Breast epithelium (tissue), 4 donors: ENCODE data around the gene RAB3A. TPM values are rescaled to one million over a fixed set of nuclear protein-coding genes. Genes with fewer than 3 reads are reported as not detected.

ENCODE experiments used
- DNase-seq, 2 donors: peaks; one replicate each; pipeline ENCODE4 v3.0.0-alpha.2; 2019; ENCODE audit warnings: low spot score in 2 of 2
- H3K27ac ChIP-seq, 2 donors: fragments of 200-600 bp; sonication (generic) in 1 of 2; one replicate each; pipeline ENCODE4 v1.5.1; 2016 to 2019; ENCODE audit warnings: mild to moderate bottlenecking in 1 of 2
- H3K27me3 ChIP-seq, 2 donors: fragments of 200-600 bp; sonication (generic) in 1 of 2; one replicate each; pipeline versions ENCODE4 v1.5.1 to v1.6.0; 2017 to 2019; ENCODE audit warnings: control low read depth in 1 of 2, mild to moderate bottlenecking in 1 of 2
- H3K36me3 ChIP-seq: fragments of 200-600 bp; one replicate; pipeline ENCODE4 v1.5.1; 2019
- H3K4me1 ChIP-seq, 2 donors: fragments of 200-600 bp; sonication (generic); one replicate each; pipeline ENCODE4 v1.5.1; 2016 to 2019; ENCODE audit warnings: control low read depth in 1 of 2
- H3K4me3 ChIP-seq, 3 donors: fragments of 200-600 bp; sonication (generic); 1 replicate in 2 of 3; 2 replicates in 1 of 3; pipeline ENCODE4 v1.5.1; 2016 to 2019; ENCODE audit warnings: mild to moderate bottlenecking in 3 of 3, moderate library complexity in 2 of 3
- H3K9me3 ChIP-seq, 2 donors: fragments of 200-600 bp; sonication (generic) in 1 of 2; one replicate each; pipeline ENCODE4 v1.5.1; 2016 to 2019; ENCODE audit warnings: control low read depth in 1 of 2
- CTCF ChIP-seq, 3 donors: fragments of 450-650 bp; IDR thresholded peaks; one replicate each; pipeline ENCODE4 v1.5.1; 2016 to 2017; ENCODE audit warnings: antibody characterized with exemption in 3 of 3, mild to moderate bottlenecking in 3 of 3, moderate library complexity in 3 of 3
- POLR2A ChIP-seq: fragments of 450-650 bp; IDR thresholded peaks from one replicate; pipeline ENCODE4 v1.6.1; 2016; ENCODE audit warnings: antibody characterized with exemption, mild to moderate bottlenecking, moderate library complexity
- POLR2AphosphoS5 ChIP-seq, 3 donors: sonication (generic); formaldehyde crosslinking; IDR thresholded peaks; one replicate each; pipeline ENCODE4 v1.6.1; 2017; ENCODE audit warnings: antibody characterized with exemption in 3 of 3
- intact Hi-C: fragments of 100-400 bp; cut with DNase I; formaldehyde crosslinking; loops from one replicate; pipeline ENCODE4 v1.15.1; 2023; ENCODE audit warnings: low total_unique reads
- total RNA-seq, 3 donors: library from RNA; depleted of rRNA; stranded (reverse); fragments of >200 nt; gene quantifications; one replicate each; pipeline ENCODE4 v1.1.0, GENCODE V29; 2016

RAB3A gene
- total RNA-seq, 3 donors from 2014 or later, result 0.66 to 1.2 (median 1.1) TPM

- DNase-seq, result no peak
- Histone ChIP-seq H3K27me3 (no peaks in the 10 kb centered on the region), H3K27ac (no peak overlapping the region), H3K4me1 (no peaks in the 10 kb centered on the region), H3K9me3 (no peaks in the 10 kb centered on the region), H3K4me3 (no peak overlapping the region), H3K36me3 (no peaks in the 10 kb centered on the region)
- no peak for TF ChIP-seq POLR2AphosphoS5 (IDR thresholded peaks at IDR 0.05)
- TF ChIP-seq CTCF (IDR thresholded peaks at IDR 0.05), result no peak
- TF ChIP-seq POLR2A, result no peak
- intact Hi-C loops, result no loop called here
Measured at GRCh38 chr19:18249834-18250233, 46.0 kb upstream of the RAB3A start.

GRCh38 chr19:18245297-18245696 is 41.5 kb upstream of the RAB3A start:
- H3K4me1 ChIP-seq, result no peaks in the 10 kb centered on the region

GRCh38 chr19:18239303-18239702 is 35.5 kb upstream of the RAB3A start:
- Histone ChIP-seq H3K27ac (no peak overlapping the region), H3K4me1 (no peaks in the 10 kb centered on the region), H3K36me3 (no peaks in the 10 kb centered on the region), H3K4me3 (no peak overlapping the region), H3K9me3 (no peaks in the 10 kb centered on the region), H3K27me3 (peaks cover 0 to 23% of the 10 kb centered on the region in 2 donors)
- TF ChIP-seq POLR2AphosphoS5 (IDR thresholded peaks at IDR 0.05) (no peak), POLR2A (no peak), CTCF (IDR thresholded peaks at IDR 0.05) (no peak)
- no peak for DNase-seq
- intact Hi-C loops, result no loop called here

More at GRCh38 chr19:18245297-18245696, 41.5 kb upstream of the RAB3A start:
- Histone ChIP-seq H3K9me3 (no peaks in the 10 kb centered on the region), H3K27ac (no peak overlapping the region), H3K36me3 (no peaks in the 10 kb centered on the region), H3K27me3 (no peaks in the 10 kb centered on the region), H3K4me3 (no peak overlapping the region)
- no peak for TF ChIP-seq POLR2A
- no peak for TF ChIP-seq CTCF (IDR thresholded peaks at IDR 0.05)
- TF ChIP-seq POLR2AphosphoS5 (IDR thresholded peaks at IDR 0.05), result no peak
- DNase-seq, result no peak
- intact Hi-C loops, result no loop called here

GRCh38 chr19:18234194-18234593 is 30.4 kb upstream of the RAB3A start:
- H3K27me3 ChIP-seq, result peaks cover 14 to 68% of the 10 kb centered on the region in 2 donors
- intact Hi-C loops, result no loop called here
- no peaks in the 10 kb centered on the region for H3K4me1 ChIP-seq
- H3K9me3 ChIP-seq, result peaks cover 10 to 11% of the 10 kb centered on the region in 2 donors
- no peak overlapping the region for H3K27ac ChIP-seq
- no peak overlapping the region for H3K4me3 ChIP-seq
- no peak for DNase-seq
- TF ChIP-seq CTCF (IDR thresholded peaks at IDR 0.05) (no peak), POLR2AphosphoS5 (IDR thresholded peaks at IDR 0.05) (no peak), POLR2A (no peak)
- H3K36me3 ChIP-seq, result no peaks in the 10 kb centered on the region

GRCh38 chr19:18233224-18233825 is 29.5 kb upstream of the RAB3A start:
- intact Hi-C loops, result no loop called here
- DNase-seq, result no peak
- TF ChIP-seq POLR2A, result no peak
- no peak for TF ChIP-seq CTCF (IDR thresholded peaks at IDR 0.05)
- TF ChIP-seq POLR2AphosphoS5 (IDR thresholded peaks at IDR 0.05), result no peak
- Histone ChIP-seq H3K36me3 (no peaks in the 10 kb centered on the region), H3K9me3 (peaks cover 10 to 11% of the 10 kb centered on the region in 2 donors), H3K27ac (no peak overlapping the region), H3K27me3 (peaks cover 14 to 69% of the 10 kb centered on the region in 2 donors), H3K4me3 (peak overlapping the region in 1 of 3 donors; percentile 19), H3K4me1 (no peaks in the 10 kb centered on the region)
